Mucosa of gallbladder (tissue), 1 donor: Measurements from ENCODE around the gene CHCHD1. TPM values are rescaled to one million over a fixed set of nuclear protein-coding genes. Genes with fewer than 3 reads are reported as not detected.
A peak's percentile ranks its signal among the peaks of the same experiment; 100 is the strongest.
"Not testable (repeated sequence)": the region's sequence is repeated elsewhere in the genome, so short reads cannot be mapped to it uniquely, and the experiment has no call there.

Experiments used
- DNase-seq: peaks from one replicate; pipeline ENCODE4 v3.0.0-alpha.2; 2020; ENCODE audit warnings: low spot score
- total RNA-seq: library from RNA; stranded (reverse); gene quantifications from one replicate; pipeline ENCODE4 v1.2.1, GENCODE V29; 2021
- donor health status: DM: no; HTN: no; CAD: no.

The CHCHD1 gene
- total RNA-seq: 28.0 TPM

GRCh38 chr10:73781879-73782748 is at the start of gene CHCHD1:
CHCHD1 (plus strand) TSS chr10:73782048; CDS start chr10:73782076, 28 bp downstream.
- peak; percentile 92 for DNase-seq

DNA sequence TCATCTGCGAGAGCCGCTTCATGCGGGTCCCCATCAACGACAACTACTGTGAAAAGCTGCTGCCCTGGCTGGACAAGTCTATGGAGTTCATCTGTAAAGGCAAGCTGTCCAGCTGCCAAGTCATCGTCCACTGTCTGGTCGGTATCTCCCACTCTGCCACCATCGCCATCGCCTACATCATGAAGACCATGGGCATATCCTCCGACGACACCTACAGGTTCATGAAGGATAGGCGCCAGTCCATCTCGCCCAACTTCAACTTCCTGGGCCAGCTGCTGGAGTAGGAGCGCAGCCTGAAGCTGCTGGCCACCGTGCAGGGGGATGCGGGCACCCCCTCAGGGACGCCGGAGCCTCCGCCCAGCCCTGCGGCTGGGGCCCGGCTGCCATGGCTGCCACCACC is 49.4 kb upstream of the CHCHD1 start:
- DNase-seq: no peak

- no peak for DNase-seq
Measured at GRCh38 chr10:73732931-73733623, 48.8 kb upstream of the CHCHD1 start.

DNA sequence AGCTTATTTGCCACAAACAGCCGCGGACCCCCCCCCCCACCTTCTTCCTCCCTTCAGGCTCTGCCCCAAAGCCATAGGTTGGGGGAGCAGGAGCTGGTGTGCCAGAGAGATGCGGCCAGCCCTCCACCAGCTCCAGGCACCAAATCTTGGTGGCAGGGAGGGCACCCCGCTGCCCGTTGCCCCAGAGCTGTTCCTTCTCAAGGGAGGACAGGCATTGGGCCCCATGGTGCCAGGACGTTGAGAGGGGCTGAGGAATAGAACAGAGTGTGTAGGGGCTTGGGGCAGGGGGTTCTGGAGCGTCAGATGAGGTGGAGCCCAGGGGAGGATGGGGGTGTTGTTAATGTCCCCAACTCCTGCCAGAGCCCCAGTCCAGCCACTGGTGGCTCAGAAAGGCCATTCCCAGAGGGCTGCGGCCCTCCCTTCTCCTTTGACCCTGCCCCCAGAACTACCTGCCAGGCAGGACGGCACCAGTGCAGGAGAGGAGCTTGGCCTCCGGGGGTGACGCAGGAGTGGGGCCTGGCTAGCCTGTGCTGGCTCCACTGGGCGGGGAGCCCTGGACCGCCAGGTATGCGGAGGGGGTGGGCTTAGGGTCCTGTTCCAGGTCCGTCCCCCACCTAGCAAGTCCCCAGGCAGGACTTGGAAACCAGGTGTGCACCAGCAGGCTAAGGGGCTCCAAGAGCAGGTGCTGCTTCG is 47.7 kb upstream of the CHCHD1 start:
- no peak for DNase-seq

DNA sequence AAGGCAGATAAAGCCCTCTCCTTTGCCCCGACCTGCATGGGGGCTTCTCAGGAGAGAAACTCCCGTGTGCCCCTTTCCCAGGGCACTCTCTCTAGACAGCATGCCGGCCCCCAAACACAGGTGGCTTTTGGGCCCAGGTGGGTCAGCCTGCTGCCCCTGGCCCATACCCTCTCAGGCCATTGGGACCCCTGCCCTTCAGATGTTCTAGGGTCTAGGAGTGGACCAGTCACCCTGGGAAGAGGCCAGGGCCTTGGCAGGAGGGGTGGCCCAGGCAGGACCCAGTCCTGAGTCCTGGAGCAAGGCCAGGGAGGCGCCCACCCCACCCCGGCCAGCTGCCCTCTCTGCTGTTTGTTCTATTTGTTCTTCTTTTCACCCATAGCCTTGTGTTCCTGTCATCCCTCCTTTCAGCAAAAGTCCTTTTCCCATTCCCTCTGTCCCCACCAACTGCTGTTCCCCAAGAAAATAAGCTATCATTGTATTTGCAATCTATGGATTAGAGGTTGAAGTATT is 47.0 kb upstream of the CHCHD1 start:
- no peak for DNase-seq

- not testable (repeated sequence) for DNase-seq
Measured at GRCh38 chr10:73740501-73741254, 41.2 kb upstream of the CHCHD1 start.

- DNase-seq: no peak
Measured at GRCh38 chr10:73742454-73742734, 39.5 kb upstream of the CHCHD1 start.

- DNase-seq: no peak
Measured at GRCh38 chr10:73743327-73743904, 38.4 kb upstream of the CHCHD1 start.

DNA sequence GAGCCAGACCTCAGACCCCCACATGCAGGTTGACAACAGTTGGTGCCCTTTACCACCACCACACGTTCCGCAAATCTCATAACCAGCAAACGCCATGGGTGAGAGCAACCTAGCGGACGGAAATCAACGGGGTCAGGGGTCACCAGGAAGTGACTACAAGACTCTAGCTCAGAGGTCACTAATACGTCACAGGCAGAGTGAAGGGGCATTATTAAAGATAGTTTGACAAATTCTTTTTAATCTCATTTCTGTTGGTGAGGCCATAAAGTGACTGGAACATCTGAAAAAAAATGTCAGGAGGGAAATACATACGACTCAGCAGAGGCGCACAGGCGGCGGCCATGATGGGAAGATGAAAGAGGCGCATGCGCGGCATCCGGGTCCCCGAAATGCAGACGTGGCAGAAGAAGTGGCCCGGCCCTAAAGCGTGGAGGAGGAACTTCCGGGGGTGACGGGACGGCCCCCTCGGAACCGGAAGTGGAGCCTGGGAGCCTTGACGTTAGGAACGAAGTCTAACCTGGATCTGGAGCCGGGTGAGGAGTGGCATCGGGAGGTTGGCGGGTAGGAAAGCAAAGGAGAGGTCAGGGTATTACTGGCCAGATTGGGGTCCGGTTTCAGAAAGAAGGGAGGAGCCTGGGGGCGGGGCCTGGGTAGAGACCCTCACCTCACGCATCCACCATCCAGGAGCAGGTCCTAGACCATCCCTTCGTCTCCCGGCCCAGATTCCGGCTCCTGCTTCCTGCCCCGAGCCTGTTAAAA is 37.8 kb upstream of the CHCHD1 start, which contains the start of gene SEC24C:
Gene SEC24C, plus strand, starts transcription at position 468 of the 759 bp plus-strand sequence. CDS start 2,461 bp downstream, outside the sequence.
- peak; percentile 98 for DNase-seq

DNA sequence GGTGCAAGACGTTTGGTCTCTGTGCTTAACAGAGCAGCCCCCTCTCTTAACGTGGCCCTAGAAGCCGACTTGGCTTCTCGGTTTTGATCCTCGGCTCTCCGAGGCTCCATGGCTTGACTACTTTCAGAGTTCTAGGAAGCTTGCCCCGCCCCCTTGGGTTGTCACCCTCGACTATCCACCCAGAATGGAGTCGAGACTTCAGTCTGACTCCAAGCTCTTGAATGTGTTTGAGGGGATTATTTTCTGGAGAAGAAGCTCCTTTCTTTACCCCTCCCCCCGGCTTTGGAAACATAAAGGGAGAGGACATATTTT is 37.2 kb upstream of the CHCHD1 start:
- DNase-seq: peak; percentile 23

DNA sequence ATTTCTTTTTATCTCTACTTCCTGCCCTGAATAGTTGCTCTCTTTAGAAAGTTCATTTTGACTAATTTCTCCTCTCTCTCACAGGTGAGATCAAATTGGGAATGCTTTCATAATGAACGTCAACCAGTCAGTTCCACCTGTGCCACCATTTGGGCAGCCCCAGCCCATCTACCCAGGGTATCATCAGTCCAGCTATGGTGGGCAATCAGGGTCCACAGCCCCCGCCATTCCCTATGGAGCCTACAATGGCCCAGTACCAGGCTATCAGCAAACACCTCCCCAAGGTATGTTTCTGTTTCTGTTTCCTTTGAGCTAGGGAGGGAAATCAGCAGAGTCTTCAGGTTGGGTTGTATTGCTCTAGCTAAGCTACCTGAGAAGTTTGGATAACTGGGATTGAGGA is 35.1 kb upstream of the CHCHD1 start:
- DNase-seq: no peak

DNA sequence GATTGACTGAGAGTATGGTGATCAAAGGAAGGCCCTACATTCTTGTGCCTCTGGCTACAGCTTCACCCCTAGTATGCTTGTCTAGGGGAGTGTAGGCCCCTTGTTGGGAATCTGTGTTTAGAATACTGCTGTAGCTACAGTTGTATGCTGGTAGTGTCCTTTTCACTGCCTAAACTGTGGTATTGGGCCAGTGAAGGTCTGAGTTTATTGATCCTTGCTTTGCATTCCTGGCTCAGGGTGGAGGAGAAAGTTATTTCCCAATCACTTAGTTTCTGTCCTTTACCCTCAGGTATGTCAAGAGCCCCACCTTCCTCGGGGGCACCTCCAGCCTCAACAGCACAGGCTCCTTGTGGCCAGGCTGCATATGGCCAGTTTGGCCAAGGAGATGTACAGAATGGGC is 31.0 kb upstream of the CHCHD1 start:
- DNase-seq: no peak

GRCh38 chr10:73756183-73756582 is 25.7 kb upstream of the CHCHD1 start:
- no peak for DNase-seq

DNA sequence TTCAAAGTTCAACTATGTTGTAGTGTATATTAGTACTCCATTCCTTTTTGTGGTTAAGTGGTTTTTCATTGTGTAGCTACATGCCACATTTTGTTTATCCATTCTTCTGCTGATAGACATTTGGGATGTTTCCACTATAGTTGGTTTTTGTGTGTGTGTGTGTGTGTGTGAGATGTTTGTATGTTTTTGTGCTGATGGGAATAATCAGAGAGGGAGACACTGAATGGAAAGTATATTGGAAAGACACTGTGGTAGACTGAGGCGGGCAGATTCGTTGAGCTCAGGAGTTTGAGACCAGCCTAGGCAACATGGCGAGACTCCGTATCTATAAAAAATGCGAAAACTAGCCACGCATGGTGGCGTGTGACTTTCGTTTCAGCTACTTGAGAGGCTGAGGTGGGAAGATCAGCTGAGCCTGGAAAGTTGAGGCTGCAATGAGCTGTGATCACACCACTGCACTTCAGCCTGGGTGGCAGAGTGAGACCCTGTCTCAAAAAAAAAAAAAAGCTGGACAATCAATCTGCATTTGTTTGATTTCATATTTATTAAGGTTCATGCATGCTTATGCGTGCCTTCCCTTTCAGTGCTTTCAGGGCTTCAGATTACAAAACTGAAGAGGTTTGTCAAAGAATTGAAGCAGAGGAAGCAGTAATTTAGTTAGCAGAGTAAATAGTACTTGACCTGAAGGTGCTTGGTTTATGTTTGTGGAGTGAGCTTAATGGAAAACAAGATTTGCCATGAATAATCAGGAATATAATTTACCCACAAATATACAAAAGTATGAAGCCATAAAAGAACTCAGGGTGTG is 22.9 kb upstream of the CHCHD1 start:
- no peak for DNase-seq

- DNase-seq: no peak
Measured at GRCh38 chr10:73759512-73760115, 22.2 kb upstream of the CHCHD1 start.

GRCh38 chr10:73761781-73762180 is 20.1 kb upstream of the CHCHD1 start:
- no peak for DNase-seq

GRCh38 chr10:73762915-73763314 is 18.9 kb upstream of the CHCHD1 start:
- no peak for DNase-seq

DNA sequence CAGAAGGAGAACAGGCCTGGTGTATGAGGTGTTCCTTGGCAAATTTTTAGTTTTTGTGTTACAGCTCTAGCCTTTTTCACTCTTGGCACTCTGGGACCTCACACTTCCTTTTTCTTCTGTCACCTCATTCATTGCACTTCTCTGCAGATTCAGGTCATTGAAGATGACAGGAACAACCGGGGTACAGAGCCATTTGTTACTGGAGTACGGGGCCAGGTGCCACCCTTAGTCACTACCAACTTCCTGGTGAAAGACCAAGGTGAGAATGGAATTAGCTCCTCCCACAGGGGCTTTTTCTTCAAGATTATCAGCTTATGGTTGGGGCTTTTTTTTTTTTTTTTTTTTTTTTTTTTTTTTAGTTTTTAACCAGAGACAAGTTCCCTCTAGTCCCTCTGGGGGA is 18.5 kb upstream of the CHCHD1 start:
- DNase-seq: no peak

DNA sequence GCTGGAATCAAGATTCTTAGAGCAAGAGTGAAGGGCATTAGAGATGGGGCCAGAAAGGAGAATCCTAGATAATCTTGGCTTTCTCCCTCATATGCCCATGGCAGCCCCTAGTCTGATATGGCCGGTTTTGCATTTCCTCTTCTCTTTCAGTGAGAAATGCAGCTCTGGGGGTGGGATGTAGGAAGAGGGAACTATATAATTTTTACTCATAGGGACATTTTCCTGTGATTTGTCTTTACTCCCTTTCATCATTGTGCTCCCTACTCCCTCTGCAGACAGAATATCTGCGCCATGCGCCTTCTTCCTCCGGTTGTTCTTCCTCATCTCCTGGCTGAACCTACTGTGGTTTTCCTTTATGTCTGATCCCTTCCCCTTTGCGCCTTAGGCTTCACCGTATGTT is 16.8 kb upstream of the CHCHD1 start:
- no peak for DNase-seq
